MM.1S (cell line): ENCODE results near the gene ISOC2.

ENCODE experiments used
- DNase-seq: peaks from one replicate; pipeline ENCODE4 v3.0.0-alpha.2; 2015
- H2AFZ ChIP-seq: fragments of 300-600 bp; sonication (generic); 2 replicates; pipeline ENCODE4 v1.6.0; 2016; ENCODE audit warnings: antibody characterized with exemption, low read length
- H3F3A ChIP-seq: fragments of 300-600 bp; sonication (generic); 2 replicates; pipeline ENCODE4 v1.6.1; 2016; ENCODE audit warnings: mild to moderate bottlenecking, antibody characterized with exemption, low read length, moderate library complexity, mixed read lengths; ENCODE audit not compliant: insufficient read depth
- H3K27ac ChIP-seq: fragments of 300-600 bp; sonication (generic); 2 replicates; pipeline ENCODE4 v1.5.1; 2016; ENCODE audit warnings: mild to moderate bottlenecking, low read length
- H3K27me3 ChIP-seq: fragments of 300-600 bp; sonication (generic); replicated peaks from 2 replicates; pipeline ENCODE4 v1.6.0; 2016; ENCODE audit warnings: low read length; ENCODE audit not compliant: insufficient read depth
- H3K36me3 ChIP-seq: fragments of 300-600 bp; sonication (generic); replicated peaks from 2 replicates; pipeline ENCODE4 v1.6.1; 2016; ENCODE audit warnings: mild to moderate bottlenecking, low read length, mixed read lengths; ENCODE audit not compliant: insufficient read depth
- H3K4me1 ChIP-seq: fragments of 300-600 bp; sonication (generic); 2 replicates; pipeline ENCODE4 v1.6.1; 2016; ENCODE audit warnings: low read length, mixed read lengths
- H3K4me2 ChIP-seq: fragments of 300-600 bp; sonication (generic); 2 replicates; pipeline ENCODE4 v1.6.0; 2016; ENCODE audit warnings: low read depth, low read length
- H3K4me3 ChIP-seq: fragments of 300-600 bp; sonication (generic); 2 replicates; pipeline ENCODE4 v1.5.1; 2016; ENCODE audit warnings: low read length, mixed read lengths
- H3K79me2 ChIP-seq: fragments of 300-600 bp; sonication (generic); 2 replicates; pipeline ENCODE4 v1.6.1; 2016; ENCODE audit warnings: mixed run types, low read length, mixed read lengths
- H3K9ac ChIP-seq: fragments of 300-600 bp; sonication (generic); 2 replicates; pipeline ENCODE4 v1.6.1; 2016; ENCODE audit warnings: low read length, mixed read lengths
- H3K9me2 ChIP-seq: fragments of 300-600 bp; sonication (generic); replicated peaks from 2 replicates; pipeline ENCODE4 v1.6.1; 2016; ENCODE audit warnings: mild to moderate bottlenecking, low read length, mixed read lengths; ENCODE audit not compliant: insufficient read depth
- H3K9me3 ChIP-seq: fragments of 300-600 bp; sonication (generic); replicated peaks from 2 replicates; pipeline ENCODE4 v1.6.1; 2016; ENCODE audit warnings: mild to moderate bottlenecking, low read length, mixed read lengths; ENCODE audit not compliant: insufficient read depth
- H4K20me1 ChIP-seq: fragments of 300-600 bp; sonication (generic); 2 replicates; pipeline ENCODE4 v1.6.1; 2016; ENCODE audit warnings: mild to moderate bottlenecking, low read length, moderate library complexity, mixed read lengths; ENCODE audit not compliant: insufficient read depth
- CTCF ChIP-seq: fragments of 300-600 bp; sonication (generic); IDR thresholded peaks from 2 replicates; pipeline ENCODE4 v1.5.1; 2016; ENCODE audit warnings: antibody characterized with exemption, low read length, mixed read lengths
- EZH2 ChIP-seq: fragments of 300-600 bp; sonication (generic); optimal IDR thresholded peaks from 2 replicates; pipeline ENCODE3; 2017; ENCODE audit warnings: low read depth, mild to moderate bottlenecking, antibody characterized with exemption, low read length, mixed read lengths
- EZH2phosphoT487 ChIP-seq: fragments of 300-600 bp; sonication (generic); IDR thresholded peaks from 2 replicates; pipeline ENCODE4 v1.6.1; 2018; ENCODE audit warnings: antibody characterized with exemption, low read length

The ISOC2 gene

DNA sequence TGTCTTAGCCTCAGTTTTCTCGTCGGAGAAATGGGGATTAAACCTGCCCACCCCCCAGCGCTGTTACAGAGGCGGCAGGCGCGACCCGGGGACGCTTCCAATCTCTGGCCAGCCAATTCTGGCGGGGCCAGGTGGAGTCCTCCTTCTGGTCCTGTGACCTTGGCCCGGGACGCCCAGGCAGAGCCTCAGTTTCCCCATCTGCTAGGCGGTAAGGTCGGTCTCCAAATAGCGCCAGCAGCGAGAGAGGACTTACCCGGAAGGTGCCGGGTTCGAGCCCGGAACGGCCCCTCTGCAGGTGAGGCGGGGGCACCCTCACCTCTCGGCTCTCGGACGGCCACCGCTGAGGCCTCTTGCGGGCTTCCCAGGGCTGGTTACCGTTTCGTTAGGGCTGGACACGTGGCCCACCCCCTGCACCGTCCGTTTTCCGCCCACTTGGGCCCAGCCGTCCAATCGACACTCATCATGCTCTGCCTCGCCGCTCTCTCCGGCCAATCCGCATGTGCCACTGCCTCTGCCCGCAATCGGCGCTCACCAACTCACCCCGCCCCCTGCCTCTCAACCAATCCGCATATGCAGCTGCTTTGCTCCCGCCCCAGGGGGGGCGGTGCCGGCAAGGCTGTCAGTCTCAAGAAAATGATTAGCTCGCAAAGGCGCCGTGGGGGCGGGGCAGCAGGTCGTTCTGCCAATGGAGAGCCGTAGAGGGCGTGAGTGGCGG lies at the start of gene ISOC2:
ISOC2 (minus strand) TSS at position 384 of the 715 bp plus-strand sequence. CDS start 5,156 bp downstream, outside the sequence.
- no peak within 1 kb of the TSS for H3K27ac ChIP-seq
- TF ChIP-seq CTCF (no peak), EZH2phosphoT487 (no peak), EZH2 (no peak)
- peak within 1 kb of the TSS; percentile 97 for H3K4me2 ChIP-seq
- H3K79me2 ChIP-seq, result peaks cover 4% of the 10 kb centered on the region; the same call in 1 of the 2 replicates
- H3K27me3 ChIP-seq, result peaks cover 41% of the 10 kb centered on the region
- peak within 1 kb of the TSS; percentile 87 for H3K4me3 ChIP-seq
- 0 out of 2 replicates have a peak, but pooled peaks cover 4% of the 10 kb centered on the region for H3F3A ChIP-seq
- peak; percentile 100 for DNase-seq
- peak within 1 kb of the TSS; percentile 97 for H2AFZ ChIP-seq
- no peaks in the 10 kb centered on the region for H4K20me1 ChIP-seq
- no peaks in the 10 kb centered on the region for H3K9me2 ChIP-seq
- H3K9ac ChIP-seq, result peak within 1 kb of the TSS; percentile 84
- H3K36me3 ChIP-seq, result no peaks in the 10 kb centered on the region
- H3K9me3 ChIP-seq, result no peaks in the 10 kb centered on the region
- H3K4me1 ChIP-seq, result 0 out of 2 replicates have a peak, but pooled peaks cover 5% of the 10 kb centered on the region

DNA sequence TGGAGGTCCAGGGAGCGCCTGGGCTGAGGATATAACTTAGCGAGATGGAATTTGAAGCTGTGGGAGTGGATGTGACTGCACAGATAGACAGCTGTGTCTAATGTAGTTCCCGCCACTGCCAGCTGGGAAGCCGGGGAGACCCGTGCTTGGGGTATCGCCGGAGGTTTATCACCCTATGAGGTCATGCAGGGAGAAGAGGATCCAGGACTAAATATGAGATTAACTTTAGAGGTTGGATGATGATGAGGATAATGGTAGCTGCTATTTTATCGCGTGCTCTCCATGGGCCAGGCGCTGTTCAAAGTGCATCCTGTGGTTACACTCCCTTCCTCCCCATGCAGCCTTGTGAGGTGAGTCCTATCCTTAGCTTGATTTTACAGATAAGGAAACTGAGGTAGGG lies 46.7 kb upstream of the ISOC2 start:
- no peak for TF ChIP-seq EZH2phosphoT487
- TF ChIP-seq EZH2, result no peak
- no peak for TF ChIP-seq CTCF
- Histone ChIP-seq H4K20me1 (no peaks in the 10 kb centered on the region), H3K27ac (no peak overlapping the region), H2AFZ (no peak overlapping the region), H3K4me3 (no peak overlapping the region), H3K79me2 (no peaks in the 10 kb centered on the region), H3F3A (no peaks in the 10 kb centered on the region), H3K4me2 (no peak overlapping the region), H3K27me3 (peaks cover 83% of the 10 kb centered on the region), H3K9me2 (no peaks in the 10 kb centered on the region), H3K4me1 (peaks cover 4% of the 10 kb centered on the region; the same call in 1 of the 2 replicates), H3K36me3 (no peaks in the 10 kb centered on the region), H3K9me3 (no peaks in the 10 kb centered on the region), H3K9ac (no peak overlapping the region)
- DNase-seq, result no peak

DNA sequence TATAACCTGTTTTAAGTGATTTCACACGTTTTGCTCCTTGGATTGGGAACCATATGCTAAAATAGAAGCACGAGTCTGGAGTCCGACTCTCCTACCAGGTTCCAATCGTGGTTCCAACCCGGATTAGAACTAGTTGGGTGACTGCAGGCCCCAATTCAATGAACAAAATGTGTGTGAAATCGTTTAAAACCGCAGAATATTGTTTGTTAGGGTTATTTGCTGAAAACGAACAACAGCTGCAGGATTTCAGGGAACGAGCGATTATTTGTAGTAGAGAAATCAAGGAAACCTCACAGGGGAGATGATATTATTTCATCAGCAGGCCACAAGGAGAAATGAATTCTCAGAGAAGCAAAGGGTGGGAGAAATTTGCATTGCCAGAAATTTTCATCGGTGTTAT lies 43.5 kb upstream of the ISOC2 start:
- no peak for DNase-seq
- H3K4me3 ChIP-seq, result no peak overlapping the region
- no peak overlapping the region for H3K4me2 ChIP-seq
- H3K9me2 ChIP-seq, result no peaks in the 10 kb centered on the region
- H3K36me3 ChIP-seq, result no peaks in the 10 kb centered on the region
- TF ChIP-seq EZH2phosphoT487, result no peak
- no peak for TF ChIP-seq CTCF
- TF ChIP-seq EZH2, result no peak
- no peak overlapping the region for H3K27ac ChIP-seq
- no peaks in the 10 kb centered on the region for H3K79me2 ChIP-seq
- no peaks in the 10 kb centered on the region for H3K9me3 ChIP-seq
- peaks cover 82% of the 10 kb centered on the region for H3K27me3 ChIP-seq
- H3K4me1 ChIP-seq, result peaks cover 9% of the 10 kb centered on the region; the same call in 1 of the 2 replicates
- H4K20me1 ChIP-seq, result no peaks in the 10 kb centered on the region
- H2AFZ ChIP-seq, result no peak overlapping the region
- H3F3A ChIP-seq, result no peaks in the 10 kb centered on the region
- no peak overlapping the region for H3K9ac ChIP-seq
